GM19043 (cell line): ENCODE results near the gene CUX1.

Experiments
- ATAC-seq: cut with Tn5 transposase; IDR thresholded peaks from one replicate; pipeline ENCODE4 v1.9.1; 2021; ENCODE audit warnings: low read depth; ENCODE audit not compliant: unreplicated experiment

CUX1 gene

DNA sequence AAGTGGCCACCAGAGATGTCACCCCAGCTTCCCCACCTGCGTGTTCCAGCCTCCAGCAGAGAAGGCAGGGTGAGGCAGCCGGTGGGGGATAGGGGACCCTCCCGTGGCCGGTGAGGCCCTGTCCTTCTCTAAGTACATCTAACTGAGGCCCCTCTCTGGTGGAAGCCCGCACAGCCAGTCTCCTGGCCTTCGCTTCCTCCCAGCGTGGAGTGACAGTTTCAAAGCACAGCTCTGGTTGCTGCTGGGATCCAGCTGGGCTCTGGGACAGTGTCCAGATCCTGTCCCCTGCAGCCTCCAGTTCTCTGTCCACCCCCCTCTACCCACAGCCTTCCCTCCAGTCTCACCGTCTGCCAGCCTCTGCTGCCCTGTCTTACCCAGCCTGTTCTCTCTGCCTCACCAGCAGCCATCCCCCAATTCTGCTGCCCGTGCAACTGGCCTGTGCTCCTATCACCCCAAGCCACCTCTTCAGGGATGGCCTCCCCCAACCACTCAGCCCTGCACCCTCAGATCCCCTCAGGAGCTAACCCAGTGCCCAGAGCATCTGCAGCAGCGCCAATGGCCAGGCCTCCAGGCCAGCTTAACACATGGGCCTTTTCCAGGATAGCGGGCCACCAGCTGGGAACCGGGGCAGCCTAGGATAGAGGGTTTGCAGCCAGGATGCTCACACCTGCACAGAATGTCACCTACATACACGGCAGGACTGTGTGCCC lies 452.9 kb downstream of the CUX1 start:
- ATAC-seq, result no peak

GRCh38 chr7:102271158-102271798 lies 453.9 kb downstream of the CUX1 start:
- ATAC-seq, result no peak

DNA sequence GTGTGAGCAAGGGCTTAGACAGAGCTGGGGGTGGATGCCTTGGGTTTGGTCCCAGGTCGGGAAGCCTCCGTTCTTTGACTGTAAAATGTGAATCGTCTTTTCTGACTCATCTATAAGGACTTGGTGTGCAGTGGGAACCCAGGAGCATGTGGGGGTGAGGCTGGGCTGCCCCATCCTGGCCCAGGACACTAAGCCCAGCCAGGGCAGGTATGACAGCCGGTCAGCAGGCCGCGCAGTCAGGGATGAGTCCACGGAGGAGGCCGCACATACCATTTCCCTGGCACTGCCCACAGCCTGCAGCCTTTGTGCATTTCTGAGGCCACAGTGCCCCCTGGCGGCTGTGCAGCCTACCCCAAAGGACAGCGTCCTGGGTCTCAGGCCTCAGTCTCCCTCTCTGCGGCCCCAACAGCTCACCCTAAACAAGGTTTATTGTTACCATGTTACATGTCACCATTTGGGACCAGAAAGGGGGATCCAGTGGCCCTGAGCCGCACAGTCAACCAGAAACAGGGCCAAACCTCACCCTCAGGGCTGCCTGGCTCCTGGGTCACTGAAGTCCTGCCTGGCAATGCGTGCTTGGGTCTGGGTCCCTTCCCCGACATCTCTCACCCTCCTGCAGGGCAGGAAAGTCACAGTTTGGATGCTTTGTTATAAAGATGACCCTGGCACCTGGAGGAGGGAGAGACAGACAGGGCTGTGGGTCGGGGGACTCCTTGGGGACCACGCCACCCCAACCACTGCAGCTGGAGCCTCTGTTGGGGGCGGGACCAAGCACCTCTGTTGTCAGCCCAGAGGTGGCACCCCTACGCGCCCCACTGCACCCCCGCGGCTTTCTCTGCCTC lies 454.9 kb downstream of the CUX1 start:
- ATAC-seq, result no peak

- ATAC-seq, result no peak
Observed at GRCh38 chr7:102272917-102273748, 455.7 kb downstream of the CUX1 start.

DNA sequence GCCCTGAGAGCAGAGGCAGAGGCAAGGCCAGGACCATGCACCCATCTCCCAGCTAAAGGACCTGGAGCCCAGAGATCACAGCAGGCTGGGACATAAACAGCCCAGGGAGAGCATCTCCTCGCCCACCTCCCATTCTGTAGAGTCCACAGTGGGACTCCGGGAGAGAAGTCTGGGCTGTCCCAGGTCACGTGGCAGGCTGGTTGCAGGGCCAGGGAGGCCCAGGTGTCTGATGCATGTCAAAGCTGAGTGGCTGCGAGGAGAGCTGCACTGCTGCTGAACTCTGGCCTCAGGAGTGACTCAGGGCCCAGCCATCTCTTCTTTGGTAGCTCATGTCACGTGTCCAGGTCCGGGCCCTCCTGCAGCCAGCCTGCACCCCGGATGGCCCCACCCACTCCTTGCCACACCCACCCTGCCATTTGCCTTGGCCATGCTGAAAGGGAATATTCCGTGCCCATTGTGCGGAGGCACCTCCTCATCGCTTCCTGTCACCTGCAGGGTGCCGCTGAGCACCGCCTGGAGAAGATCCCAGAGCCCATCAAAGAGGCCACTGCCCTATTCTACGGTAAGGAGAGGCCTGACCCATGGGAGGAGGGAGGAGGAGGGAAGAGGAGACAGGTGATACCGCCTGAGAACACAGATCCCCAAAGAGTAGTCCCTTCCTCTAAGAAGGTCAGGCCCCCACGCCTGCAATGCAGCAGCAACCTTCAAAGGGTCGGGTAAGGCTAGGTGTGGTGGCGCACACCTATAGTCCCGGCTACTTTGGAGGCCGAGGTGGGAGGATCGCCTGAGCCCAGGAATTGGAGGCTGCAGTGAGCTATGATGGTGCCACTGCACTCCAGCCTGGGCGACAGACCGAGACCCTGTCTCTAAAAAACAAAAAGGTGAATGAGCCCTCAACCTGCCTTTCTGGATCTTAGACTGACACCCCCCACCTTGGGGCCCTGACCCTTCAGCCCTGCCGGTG lies 456.6 kb downstream of the CUX1 start:
- no peak for ATAC-seq

DNA sequence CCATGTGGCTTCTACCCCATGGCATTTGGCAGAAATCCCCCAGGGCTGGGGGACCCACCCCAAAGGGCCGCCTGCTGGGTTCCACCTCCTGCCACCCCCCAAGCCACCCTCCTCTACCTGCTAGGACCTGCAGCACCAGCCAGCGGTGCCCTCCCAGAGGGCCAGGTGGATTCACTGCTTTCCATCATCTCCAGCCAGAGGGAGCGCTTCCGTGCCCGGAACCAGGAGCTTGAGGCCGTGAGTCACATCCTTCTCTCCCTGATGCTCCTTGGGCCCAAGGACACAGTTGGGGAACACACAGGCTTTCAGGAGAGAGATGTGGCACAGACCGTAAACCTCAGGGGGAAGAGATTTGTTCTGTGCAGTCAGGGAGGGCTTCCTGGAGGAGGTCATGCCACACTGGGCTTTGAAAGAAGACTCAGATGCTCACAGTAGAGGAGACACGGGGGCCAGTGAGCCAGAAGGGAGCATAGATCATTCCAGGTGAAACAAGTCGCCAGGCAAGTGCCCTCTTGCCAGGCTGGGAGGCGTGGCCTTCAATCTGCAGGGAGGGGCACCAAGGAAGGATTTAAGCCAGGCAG lies 457.8 kb downstream of the CUX1 start:
- ATAC-seq, result no peak

GRCh38 chr7:102277901-102278300 lies 460.5 kb downstream of the CUX1 start:
- ATAC-seq, result no peak

DNA sequence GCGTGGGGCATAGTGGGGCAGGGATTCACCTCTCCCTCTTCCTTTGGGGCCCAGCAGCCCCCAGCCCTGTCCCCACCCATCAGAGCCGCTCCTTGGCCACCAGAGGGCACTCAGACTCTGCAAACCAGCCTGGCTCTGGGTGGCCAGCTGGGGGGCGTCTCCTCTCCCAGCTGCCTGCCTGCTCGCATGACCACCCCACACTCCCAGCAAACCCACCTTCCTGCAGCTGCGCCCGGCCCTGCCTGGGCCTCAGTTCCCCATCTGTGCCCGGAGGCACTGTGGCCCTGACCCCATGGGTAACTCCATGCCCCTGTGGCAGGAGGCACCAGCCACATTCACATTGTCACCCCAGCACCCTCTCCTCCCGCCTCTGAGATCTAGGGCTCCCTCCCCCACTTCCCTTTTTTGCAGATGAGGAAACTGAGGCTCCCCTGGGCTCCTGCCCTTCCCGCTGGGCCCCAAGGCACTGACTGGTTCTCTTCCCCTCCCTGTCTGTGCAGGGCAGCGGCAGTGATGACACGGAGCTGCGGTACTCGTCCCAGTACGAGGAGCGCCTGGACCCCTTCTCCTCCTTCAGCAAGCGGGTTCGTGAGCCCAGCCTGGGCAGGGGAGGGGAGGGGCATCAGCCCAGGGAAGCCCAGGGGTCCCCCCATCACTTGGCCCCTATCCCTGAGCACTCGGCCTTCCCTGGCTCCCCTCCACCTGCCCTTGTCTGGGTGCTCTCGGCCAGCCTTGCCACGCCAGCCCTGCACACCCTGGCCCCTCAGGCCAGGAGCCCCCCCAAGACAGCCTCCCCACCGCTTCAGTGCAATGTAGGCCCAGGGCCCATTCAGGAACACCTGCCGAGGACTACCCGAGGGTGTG lies 462.3 kb downstream of the CUX1 start:
- peak; percentile 74 for ATAC-seq

DNA sequence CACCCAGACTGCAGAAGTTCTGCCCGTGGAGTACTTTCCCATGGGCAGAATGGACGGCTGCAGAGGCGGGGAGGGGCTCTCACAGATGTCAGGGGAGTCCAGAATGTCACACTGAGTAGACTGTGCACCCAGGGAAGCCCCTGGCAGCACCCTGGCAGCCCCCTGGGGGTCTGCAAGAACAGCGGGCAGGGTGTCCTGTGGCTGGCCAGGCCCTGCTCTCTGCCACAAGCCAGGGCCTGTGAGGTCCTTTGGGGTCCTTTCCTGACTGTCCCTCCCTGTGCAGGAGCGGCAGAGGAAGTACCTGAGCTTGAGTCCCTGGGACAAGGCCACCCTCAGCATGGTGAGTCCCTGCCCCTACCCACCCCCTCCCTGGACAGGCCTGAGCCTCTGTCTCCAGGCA lies 463.1 kb downstream of the CUX1 start:
- no peak for ATAC-seq

DNA sequence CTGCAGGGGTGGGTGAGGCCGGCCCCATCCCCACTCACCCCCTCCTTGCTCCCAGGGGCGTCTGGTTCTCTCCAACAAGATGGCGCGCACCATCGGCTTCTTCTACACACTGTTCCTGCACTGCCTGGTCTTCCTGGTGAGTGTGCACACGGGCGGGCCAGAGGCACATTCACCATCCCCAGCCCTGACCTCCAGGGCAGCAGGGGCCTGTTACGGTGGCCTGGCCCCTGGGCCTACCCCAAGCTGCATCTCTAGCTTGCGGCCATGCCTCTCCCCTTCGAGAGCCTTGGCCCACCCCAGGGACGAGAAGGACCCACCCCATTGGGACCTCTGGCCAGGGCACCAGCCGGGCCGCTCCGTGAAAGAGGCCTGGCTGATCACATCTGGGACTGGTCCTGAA lies 464.4 kb downstream of the CUX1 start:
- no peak for ATAC-seq

DNA sequence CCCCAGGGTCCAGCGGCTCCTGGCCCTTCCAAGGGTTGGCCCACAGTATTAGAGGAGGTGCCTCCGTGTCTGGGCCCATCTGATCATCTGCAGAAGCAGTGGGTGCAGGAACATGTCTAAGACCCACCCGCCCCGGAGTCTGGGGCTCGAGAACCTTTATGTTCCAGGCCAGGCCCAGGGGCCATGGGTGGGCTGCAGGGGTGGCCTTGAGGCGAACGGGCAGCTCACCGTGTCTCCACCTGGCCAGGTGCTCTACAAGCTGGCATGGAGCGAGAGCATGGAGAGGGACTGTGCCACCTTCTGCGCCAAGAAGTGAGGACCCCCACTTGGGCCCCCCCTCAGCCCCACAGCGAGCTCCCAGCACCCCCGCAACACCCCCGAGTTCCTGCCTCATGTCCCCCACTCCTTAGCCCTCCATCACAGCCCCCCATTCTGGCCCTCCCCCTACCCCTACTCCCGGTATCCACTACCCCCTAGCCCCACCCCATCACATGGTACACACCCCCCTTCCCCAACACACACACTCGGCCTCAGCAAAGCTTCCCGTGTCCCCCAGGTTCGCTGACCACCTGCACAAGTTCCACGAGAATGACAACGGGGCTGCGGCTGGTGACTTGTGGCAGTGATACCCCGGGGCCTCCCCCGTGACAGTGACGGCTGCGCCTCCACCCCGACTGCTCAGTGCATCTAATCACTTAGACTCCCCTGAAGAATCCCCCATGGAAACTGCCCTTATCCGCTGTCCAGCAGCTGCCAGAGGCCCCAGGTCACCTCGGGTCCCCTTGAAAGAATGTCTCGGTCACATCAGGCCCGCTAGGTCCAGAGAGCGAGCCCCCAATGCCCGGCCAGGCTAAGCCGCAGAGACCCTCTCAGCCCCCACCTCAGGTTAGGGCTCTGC lies 465.3 kb downstream of the CUX1 start:
- ATAC-seq, result no peak

GRCh38 chr7:102283477-102284189 lies 466.2 kb downstream of the CUX1 start:
- no peak for ATAC-seq

- ATAC-seq, result no peak
Observed at GRCh38 chr7:102284399-102284798, 467.0 kb downstream of the CUX1 start.

GRCh38 chr7:102284891-102285539 lies 467.6 kb downstream of the CUX1 start:
- ATAC-seq, result no peak

GRCh38 chr7:102285540-102286236 lies 468.3 kb downstream of the CUX1 start:
- ATAC-seq, result no peak
